ENCODE measurements around the gene CDC45.

- no peak for TF ChIP-seq CTCF (conservative IDR thresholded peaks at IDR 0.05; ENCODE audit: low read length)
- TF ChIP-seq EZH2phosphoT487 (IDR thresholded peaks at IDR 0.05; ENCODE audit: borderline replicate concordance, low read depth, low read length) = no peak
These were observed 28.1 kb upstream of the CDC45 start for GRCh38 chr22:19451570-19451969.
